ENCODE measurements around the gene CFAP46.

Gene CFAP46

DNA sequence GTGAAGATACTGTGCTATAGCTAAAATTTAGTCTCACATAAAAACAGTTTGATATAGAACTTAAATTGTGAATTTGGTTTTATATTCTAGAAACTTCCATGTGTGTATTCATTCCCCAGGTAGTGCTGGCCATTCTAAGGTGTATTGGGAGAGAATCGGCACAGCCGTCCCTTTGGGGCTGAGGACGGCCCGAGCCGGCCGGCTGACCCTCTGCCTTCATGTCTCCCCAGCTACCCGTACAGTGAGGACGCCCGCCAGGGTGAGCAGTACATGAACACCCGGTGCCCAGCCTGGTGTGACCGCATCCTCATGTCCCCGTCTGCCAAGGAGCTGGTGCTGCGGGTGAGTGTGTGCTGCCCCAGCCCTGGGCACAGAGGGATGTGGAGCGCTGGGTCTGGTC is 164.9 kb downstream of the CFAP46 start:
- no peak for ATAC-seq
- TF ChIP-seq PPARA (CRISPR knock-in tag; IDR thresholded peaks at IDR 0.05; ENCODE audit: borderline replicate concordance) (no peak), ZC3H10 (CRISPR knock-in tag; IDR thresholded peaks at IDR 0.05) (no peak), ZNF8 (CRISPR knock-in tag; IDR thresholded peaks at IDR 0.05) (no peak), CSDC2 (CRISPR knock-in tag; IDR thresholded peaks at IDR 0.05) (no peak), TCF4 (CRISPR knock-in tag; IDR thresholded peaks at IDR 0.05; ENCODE audit: borderline replicate concordance) (no peak), ESRRG (CRISPR knock-in tag; IDR thresholded peaks at IDR 0.05) (no peak)
- TF ChIP-seq, protein P1, sequence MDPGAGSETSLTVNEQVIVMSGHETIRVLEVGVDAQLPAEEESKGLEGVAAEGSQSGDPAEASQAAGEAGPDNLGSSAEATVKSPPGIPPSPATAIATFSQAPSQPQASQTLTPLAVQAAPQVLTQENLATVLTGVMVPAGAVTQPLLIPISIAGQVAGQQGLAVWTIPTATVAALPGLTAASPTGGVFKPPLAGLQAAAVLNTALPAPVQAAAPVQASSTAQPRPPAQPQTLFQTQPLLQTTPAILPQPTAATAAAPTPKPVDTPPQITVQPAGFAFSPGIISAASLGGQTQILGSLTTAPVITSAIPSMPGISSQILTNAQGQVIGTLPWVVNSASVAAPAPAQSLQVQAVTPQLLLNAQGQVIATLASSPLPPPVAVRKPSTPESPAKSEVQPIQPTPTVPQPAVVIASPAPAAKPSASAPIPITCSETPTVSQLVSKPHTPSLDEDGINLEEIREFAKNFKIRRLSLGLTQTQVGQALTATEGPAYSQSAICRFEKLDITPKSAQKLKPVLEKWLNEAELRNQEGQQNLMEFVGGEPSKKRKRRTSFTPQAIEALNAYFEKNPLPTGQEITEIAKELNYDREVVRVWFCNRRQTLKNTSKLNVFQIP (CRISPR knock-in tag; IDR thresholded peaks at IDR 0.05; ENCODE audit: borderline replicate concordance, low read depth), result no peak
- TF ChIP-seq, protein P2, sequence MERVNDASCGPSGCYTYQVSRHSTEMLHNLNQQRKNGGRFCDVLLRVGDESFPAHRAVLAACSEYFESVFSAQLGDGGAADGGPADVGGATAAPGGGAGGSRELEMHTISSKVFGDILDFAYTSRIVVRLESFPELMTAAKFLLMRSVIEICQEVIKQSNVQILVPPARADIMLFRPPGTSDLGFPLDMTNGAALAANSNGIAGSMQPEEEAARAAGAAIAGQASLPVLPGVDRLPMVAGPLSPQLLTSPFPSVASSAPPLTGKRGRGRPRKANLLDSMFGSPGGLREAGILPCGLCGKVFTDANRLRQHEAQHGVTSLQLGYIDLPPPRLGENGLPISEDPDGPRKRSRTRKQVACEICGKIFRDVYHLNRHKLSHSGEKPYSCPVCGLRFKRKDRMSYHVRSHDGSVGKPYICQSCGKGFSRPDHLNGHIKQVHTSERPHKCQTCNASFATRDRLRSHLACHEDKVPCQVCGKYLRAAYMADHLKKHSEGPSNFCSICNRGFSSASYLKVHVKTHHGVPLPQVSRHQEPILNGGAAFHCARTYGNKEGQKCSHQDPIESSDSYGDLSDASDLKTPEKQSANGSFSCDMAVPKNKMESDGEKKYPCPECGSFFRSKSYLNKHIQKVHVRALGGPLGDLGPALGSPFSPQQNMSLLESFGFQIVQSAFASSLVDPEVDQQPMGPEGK (CRISPR knock-in tag; IDR thresholded peaks at IDR 0.05; ENCODE audit: borderline replicate concordance), result no peak
- TF ChIP-seq, protein P3, sequence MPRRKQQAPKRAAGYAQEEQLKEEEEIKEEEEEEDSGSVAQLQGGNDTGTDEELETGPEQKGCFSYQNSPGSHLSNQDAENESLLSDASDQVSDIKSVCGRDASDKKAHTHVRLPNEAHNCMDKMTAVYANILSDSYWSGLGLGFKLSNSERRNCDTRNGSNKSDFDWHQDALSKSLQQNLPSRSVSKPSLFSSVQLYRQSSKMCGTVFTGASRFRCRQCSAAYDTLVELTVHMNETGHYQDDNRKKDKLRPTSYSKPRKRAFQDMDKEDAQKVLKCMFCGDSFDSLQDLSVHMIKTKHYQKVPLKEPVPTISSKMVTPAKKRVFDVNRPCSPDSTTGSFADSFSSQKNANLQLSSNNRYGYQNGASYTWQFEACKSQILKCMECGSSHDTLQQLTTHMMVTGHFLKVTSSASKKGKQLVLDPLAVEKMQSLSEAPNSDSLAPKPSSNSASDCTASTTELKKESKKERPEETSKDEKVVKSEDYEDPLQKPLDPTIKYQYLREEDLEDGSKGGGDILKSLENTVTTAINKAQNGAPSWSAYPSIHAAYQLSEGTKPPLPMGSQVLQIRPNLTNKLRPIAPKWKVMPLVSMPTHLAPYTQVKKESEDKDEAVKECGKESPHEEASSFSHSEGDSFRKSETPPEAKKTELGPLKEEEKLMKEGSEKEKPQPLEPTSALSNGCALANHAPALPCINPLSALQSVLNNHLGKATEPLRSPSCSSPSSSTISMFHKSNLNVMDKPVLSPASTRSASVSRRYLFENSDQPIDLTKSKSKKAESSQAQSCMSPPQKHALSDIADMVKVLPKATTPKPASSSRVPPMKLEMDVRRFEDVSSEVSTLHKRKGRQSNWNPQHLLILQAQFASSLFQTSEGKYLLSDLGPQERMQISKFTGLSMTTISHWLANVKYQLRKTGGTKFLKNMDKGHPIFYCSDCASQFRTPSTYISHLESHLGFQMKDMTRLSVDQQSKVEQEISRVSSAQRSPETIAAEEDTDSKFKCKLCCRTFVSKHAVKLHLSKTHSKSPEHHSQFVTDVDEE (CRISPR knock-in tag; IDR thresholded peaks at IDR 0.05), result no peak

DNA sequence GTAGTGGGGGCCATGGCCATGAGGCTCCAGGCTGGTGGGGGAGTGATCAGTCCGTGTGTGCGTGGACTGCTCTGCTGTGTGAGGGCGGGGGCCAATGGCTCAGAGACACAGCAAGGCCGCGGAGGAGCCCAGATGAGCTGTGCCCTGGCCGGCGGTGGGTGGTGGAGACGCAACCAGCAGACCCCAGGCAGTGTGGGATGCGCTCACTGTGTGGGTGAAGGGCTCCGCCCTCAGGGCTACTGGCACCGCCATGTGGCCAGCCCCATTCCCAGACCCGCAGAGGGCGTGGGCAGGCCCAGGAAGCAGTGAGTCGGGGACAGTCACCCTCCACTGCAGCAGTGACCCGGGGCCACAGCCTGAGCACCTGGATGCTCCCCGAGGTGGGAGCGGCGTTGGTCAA is 165.5 kb downstream of the CFAP46 start:
- TF ChIP-seq OSR1 (CRISPR knock-in tag; IDR thresholded peaks at IDR 0.05), result no peak
- TF ChIP-seq ZNF8 (CRISPR knock-in tag; IDR thresholded peaks at IDR 0.05), result no peak
- TF ChIP-seq TOX (CRISPR knock-in tag; IDR thresholded peaks at IDR 0.05; ENCODE audit: borderline replicate concordance), result no peak
- TF ChIP-seq PPARA (CRISPR knock-in tag; IDR thresholded peaks at IDR 0.05; ENCODE audit: borderline replicate concordance), result no peak
- TF ChIP-seq ZC3H10 (CRISPR knock-in tag; IDR thresholded peaks at IDR 0.05), result no peak
- TF ChIP-seq, protein P2 (CRISPR knock-in tag; IDR thresholded peaks at IDR 0.05; ENCODE audit: borderline replicate concordance), result no peak
- TF ChIP-seq TCF4 (CRISPR knock-in tag; IDR thresholded peaks at IDR 0.05; ENCODE audit: borderline replicate concordance), result no peak
- no peak for TF ChIP-seq ZNF565 (CRISPR knock-in tag; conservative IDR thresholded peaks at IDR 0.05; ENCODE audit: low read depth)
- TF ChIP-seq CSDC2 (CRISPR knock-in tag; IDR thresholded peaks at IDR 0.05), result no peak
- ATAC-seq, result no peak

DNA sequence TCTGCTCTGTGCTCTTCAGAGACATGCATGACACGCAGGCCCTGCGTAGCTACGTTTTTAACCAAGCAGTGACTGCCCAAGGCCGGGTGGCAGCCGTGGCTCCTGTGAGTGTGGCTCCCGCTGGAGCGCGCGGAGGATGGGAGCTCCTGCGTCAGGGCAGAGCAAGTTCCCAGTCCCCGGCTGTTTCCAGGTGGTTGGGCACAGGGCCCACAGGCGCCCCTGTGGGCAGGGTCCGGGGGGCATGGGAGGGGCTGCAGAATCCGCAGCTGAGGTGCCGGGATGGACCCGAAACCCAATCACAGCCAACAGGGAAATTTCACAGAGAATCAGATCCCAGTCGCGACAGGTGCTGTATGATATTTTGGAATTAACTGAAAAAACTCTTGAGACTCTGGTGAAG is 166.2 kb downstream of the CFAP46 start:
- TF ChIP-seq, protein P4, sequence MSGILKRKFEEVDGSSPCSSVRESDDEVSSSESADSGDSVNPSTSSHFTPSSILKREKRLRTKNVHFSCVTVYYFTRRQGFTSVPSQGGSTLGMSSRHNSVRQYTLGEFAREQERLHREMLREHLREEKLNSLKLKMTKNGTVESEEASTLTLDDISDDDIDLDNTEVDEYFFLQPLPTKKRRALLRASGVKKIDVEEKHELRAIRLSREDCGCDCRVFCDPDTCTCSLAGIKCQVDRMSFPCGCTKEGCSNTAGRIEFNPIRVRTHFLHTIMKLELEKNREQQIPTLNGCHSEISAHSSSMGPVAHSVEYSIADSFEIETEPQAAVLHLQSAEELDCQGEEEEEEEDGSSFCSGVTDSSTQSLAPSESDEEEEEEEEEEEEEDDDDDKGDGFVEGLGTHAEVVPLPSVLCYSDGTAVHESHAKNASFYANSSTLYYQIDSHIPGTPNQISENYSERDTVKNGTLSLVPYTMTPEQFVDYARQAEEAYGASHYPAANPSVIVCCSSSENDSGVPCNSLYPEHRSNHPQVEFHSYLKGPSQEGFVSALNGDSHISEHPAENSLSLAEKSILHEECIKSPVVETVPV (CRISPR knock-in tag; IDR thresholded peaks at IDR 0.05), result no peak
- no peak for TF ChIP-seq SNAI2 (CRISPR knock-in tag; IDR thresholded peaks at IDR 0.05)
- no peak for TF ChIP-seq ZFP30 (CRISPR knock-in tag; IDR thresholded peaks at IDR 0.05)
- TF ChIP-seq, protein P2 (CRISPR knock-in tag; IDR thresholded peaks at IDR 0.05; ENCODE audit: borderline replicate concordance), result no peak
- no peak for TF ChIP-seq ZNF565 (CRISPR knock-in tag; conservative IDR thresholded peaks at IDR 0.05; ENCODE audit: low read depth)
- TF ChIP-seq PPARA (CRISPR knock-in tag; IDR thresholded peaks at IDR 0.05; ENCODE audit: borderline replicate concordance), result no peak
- ATAC-seq, result no peak

Measured in SK-N-SH treated with all-trans-retinoic acid at 6 μM for 48 hours (cell line).